WERI-Rb-1 (cell line): ENCODE results near the gene ATXN7L1.

Source experiments
- DNase-seq: peaks from one replicate; pipeline ENCODE4 v3.0.0-alpha.2; 2020
- H3K27ac ChIP-seq: fragments of 250-450 bp; sonication (Bioruptor Pico); 2 replicates; pipeline ENCODE4 v1.5.1; 2020; ENCODE audit warnings: mild to moderate bottlenecking, moderate library complexity
- H3K27me3 ChIP-seq: fragments of 250-450 bp; sonication (Bioruptor Pico); 2 replicates; pipeline ENCODE4 v1.5.1; 2021; ENCODE audit warnings: mild to moderate bottlenecking, low read depth, moderate library complexity; ENCODE audit not compliant: insufficient read depth, severe bottlenecking
- H3K36me3 ChIP-seq: fragments of 250-450 bp; sonication (Bioruptor Pico); 2 replicates; pipeline ENCODE4 v1.5.1; 2020; ENCODE audit warnings: mild to moderate bottlenecking, moderate library complexity
- H3K4me3 ChIP-seq: 2 replicates; pipeline ENCODE4 v1.5.1; 2011; ENCODE audit warnings: low read depth, mild to moderate bottlenecking, control low read depth, low read length
- H3K9me3 ChIP-seq: fragments of 250-450 bp; sonication (Bioruptor Pico); 2 replicates; pipeline ENCODE4 v1.5.1; 2021; ENCODE audit warnings: mild to moderate bottlenecking, moderate library complexity; ENCODE audit not compliant: severe bottlenecking
- TF ChIP-seq, protein P1 (sequence below): IDR thresholded peaks from 2 replicates; pipeline ENCODE4 v1.5.1; 2011; ENCODE audit warnings: low read depth, mild to moderate bottlenecking, control low read depth, inconsistent platforms, low read length

ATXN7L1 gene

DNA sequence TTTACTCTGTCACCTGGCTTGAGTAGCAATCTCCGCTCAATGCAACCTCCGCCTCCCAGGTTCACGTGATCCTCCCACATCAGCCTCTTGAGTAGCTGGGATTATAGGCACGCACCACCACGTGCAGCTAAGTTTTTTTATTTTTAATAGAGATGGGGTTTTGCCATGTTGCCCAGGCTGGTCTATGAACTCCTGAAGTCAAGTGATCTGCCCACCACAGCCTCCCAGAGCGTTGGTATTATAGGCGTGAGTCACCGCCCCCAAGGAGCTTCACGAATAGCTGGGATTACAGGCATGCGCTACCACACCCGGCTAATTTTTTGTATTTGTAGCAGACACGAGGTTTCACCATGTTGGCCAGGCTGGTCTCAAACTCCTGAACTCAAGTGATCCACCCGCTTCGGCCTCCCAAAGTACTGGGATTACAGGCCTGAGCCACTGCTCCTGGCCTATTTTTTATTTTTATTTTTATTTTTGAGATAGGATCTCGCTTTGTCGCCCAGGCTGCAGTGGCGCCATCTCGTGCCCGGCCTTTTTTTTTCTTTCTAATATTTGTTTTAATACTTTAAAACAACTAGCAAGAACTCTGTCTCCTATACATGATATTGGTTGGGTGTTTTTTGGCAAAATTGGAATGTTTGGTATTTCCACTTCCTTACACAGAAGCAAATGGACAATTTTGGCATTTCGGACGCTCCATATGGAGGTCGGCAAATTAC is 296.2 kb downstream of the ATXN7L1 start:
- H3K27ac ChIP-seq, result no peak overlapping the region
- H3K4me3 ChIP-seq, result no peak overlapping the region
- no peak for DNase-seq
- no peaks in the 10 kb centered on the region for H3K36me3 ChIP-seq
- no peaks in the 10 kb centered on the region for H3K27me3 ChIP-seq
- TF ChIP-seq, protein P1, sequence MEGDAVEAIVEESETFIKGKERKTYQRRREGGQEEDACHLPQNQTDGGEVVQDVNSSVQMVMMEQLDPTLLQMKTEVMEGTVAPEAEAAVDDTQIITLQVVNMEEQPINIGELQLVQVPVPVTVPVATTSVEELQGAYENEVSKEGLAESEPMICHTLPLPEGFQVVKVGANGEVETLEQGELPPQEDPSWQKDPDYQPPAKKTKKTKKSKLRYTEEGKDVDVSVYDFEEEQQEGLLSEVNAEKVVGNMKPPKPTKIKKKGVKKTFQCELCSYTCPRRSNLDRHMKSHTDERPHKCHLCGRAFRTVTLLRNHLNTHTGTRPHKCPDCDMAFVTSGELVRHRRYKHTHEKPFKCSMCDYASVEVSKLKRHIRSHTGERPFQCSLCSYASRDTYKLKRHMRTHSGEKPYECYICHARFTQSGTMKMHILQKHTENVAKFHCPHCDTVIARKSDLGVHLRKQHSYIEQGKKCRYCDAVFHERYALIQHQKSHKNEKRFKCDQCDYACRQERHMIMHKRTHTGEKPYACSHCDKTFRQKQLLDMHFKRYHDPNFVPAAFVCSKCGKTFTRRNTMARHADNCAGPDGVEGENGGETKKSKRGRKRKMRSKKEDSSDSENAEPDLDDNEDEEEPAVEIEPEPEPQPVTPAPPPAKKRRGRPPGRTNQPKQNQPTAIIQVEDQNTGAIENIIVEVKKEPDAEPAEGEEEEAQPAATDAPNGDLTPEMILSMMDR, result no peak
- no peaks in the 10 kb centered on the region for H3K9me3 ChIP-seq

DNA sequence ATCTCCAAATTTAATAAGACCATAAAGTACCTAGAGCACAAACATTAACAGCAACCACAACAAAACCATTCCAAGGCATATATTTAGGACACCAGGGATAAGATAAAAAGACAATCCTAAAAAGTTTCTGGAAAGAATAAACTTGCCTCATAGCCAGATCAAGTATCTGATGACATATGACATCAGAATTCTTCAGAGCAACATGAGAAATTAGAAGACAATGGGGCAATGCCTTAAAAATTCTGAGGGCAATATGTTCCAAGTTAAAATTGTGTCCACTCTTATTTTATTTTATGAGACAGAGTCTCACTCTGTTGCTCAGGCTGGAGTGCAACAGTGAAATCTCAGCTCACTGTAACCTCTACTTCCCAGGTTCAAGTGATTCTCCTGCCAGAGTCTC is 297.9 kb downstream of the ATXN7L1 start:
- Histone ChIP-seq H3K36me3 (no peaks in the 10 kb centered on the region), H3K4me3 (no peak overlapping the region), H3K27me3 (no peaks in the 10 kb centered on the region), H3K27ac (no peak overlapping the region), H3K9me3 (no peaks in the 10 kb centered on the region)
- no peak for DNase-seq
- TF ChIP-seq, protein P1, result no peak

DNA sequence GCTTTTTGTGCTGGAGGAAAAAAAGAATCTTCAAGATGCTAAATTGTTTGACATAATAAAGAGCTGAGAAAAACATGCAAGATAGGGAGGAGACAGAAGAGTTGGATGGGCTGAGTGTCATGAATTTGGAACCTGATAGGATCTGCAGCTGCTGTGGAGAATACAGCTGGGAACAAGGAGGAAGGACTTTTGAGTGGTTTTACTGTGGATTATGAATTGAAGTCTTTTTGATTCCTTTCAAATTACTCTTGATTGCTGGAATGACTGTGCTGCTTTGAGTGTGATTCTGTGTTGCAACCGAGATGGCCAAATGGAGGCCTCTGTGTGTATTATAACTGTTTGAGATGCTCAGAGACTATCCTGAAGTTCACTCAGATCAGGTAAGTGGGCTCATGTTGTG is 299.1 kb downstream of the ATXN7L1 start:
- H3K9me3 ChIP-seq, result no peaks in the 10 kb centered on the region
- no peak overlapping the region for H3K4me3 ChIP-seq
- DNase-seq, result no peak
- H3K36me3 ChIP-seq, result no peaks in the 10 kb centered on the region
- no peak overlapping the region for H3K27ac ChIP-seq
- no peaks in the 10 kb centered on the region for H3K27me3 ChIP-seq
- TF ChIP-seq, protein P1, result no peak

DNA sequence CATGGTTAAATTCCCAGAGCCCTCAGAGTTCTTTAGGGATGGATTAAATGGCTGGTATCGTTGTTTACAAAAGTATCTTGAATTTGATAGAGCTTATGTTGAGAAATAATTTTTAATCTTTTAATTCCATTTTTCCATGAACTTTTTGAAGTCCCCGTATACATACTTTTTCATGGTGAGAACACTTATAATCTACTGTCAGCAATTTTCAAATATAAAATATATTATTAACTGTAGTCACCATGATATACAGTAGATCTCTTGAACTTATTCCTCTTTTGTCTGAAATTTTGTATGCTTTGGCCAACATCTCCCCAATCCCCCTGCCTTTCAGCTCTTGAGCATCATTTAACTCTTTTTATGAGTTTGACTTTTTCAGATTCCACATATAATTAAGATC is 304.5 kb downstream of the ATXN7L1 start:
- Histone ChIP-seq H3K36me3 (peaks cover 9% of the 10 kb centered on the region), H3K27me3 (no peaks in the 10 kb centered on the region), H3K4me3 (no peak overlapping the region), H3K27ac (no peak overlapping the region), H3K9me3 (no peaks in the 10 kb centered on the region)
- TF ChIP-seq, protein P1, result no peak
- DNase-seq, result no peak

DNA sequence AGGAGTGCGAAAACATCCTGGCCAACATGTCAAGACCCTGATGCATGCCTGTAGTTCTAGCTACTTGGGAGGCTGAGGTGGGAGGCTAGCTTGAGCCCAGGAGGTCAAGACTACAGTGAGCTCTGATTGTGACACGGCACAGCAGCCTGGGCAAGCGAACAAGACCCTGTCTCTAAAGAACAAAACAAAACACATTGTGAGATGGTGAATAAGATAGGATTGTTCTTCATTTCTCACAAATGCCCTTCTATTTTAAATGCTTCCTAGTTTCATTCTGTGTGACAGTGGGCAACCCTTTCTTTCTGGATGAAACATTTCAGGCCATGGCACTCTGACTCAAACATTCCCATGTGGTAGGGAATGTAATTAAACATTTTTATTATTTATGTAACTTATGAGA is 308.6 kb downstream of the ATXN7L1 start:
- TF ChIP-seq, protein P1, result no peak
- DNase-seq, result no peak
- no peak overlapping the region for H3K4me3 ChIP-seq
- H3K36me3 ChIP-seq, result peaks cover 33% of the 10 kb centered on the region
- H3K9me3 ChIP-seq, result no peaks in the 10 kb centered on the region
- H3K27ac ChIP-seq, result no peak overlapping the region
- H3K27me3 ChIP-seq, result no peaks in the 10 kb centered on the region

DNA sequence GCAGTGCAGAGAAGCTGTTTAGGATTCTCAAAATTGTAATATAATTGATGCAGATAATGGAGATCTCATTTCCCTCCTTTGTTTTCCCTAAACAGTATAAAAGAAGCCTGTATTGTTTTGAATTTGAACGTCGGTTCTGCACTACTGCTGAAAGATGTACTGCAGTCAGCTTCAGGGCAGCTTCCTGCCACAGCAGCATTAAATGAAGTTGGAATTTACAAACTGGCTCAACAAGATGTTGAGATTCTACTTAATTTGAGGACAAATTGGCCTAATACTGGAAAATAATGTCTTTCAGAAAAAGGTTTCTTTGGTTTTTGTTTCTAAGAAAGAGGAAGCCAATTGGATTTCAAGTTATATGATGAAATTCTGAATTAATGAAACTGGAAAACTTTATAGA is 309.4 kb downstream of the ATXN7L1 start:
- H3K36me3 ChIP-seq, result peaks cover 41% of the 10 kb centered on the region
- H3K9me3 ChIP-seq, result no peaks in the 10 kb centered on the region
- H3K4me3 ChIP-seq, result no peak overlapping the region
- H3K27ac ChIP-seq, result no peak overlapping the region
- H3K27me3 ChIP-seq, result no peaks in the 10 kb centered on the region
- no peak for DNase-seq
- TF ChIP-seq, protein P1, result no peak
